Glomerular endothelial cell (primary cell): ENCODE measurements around the gene TMEM125. TPM values are rescaled to one million over a fixed set of nuclear protein-coding genes. Genes with fewer than 3 reads are reported as not detected.

Experiments
- DNase-seq: peaks from one replicate; pipeline ENCODE4 v3.0.0-alpha.2; 2011; ENCODE audit warnings: low read depth, low spot score; ENCODE audit errors: extremely low read depth
- total RNA-seq: library from RNA; depleted of rRNA; stranded (reverse); fragments of >200 nt; gene quantifications from 2 replicates; pipeline ENCODE4 v1.2.3, GENCODE V29; 2015

The TMEM125 gene
- total RNA-seq, 1 donor from 2014 or later = not detected

DNA sequence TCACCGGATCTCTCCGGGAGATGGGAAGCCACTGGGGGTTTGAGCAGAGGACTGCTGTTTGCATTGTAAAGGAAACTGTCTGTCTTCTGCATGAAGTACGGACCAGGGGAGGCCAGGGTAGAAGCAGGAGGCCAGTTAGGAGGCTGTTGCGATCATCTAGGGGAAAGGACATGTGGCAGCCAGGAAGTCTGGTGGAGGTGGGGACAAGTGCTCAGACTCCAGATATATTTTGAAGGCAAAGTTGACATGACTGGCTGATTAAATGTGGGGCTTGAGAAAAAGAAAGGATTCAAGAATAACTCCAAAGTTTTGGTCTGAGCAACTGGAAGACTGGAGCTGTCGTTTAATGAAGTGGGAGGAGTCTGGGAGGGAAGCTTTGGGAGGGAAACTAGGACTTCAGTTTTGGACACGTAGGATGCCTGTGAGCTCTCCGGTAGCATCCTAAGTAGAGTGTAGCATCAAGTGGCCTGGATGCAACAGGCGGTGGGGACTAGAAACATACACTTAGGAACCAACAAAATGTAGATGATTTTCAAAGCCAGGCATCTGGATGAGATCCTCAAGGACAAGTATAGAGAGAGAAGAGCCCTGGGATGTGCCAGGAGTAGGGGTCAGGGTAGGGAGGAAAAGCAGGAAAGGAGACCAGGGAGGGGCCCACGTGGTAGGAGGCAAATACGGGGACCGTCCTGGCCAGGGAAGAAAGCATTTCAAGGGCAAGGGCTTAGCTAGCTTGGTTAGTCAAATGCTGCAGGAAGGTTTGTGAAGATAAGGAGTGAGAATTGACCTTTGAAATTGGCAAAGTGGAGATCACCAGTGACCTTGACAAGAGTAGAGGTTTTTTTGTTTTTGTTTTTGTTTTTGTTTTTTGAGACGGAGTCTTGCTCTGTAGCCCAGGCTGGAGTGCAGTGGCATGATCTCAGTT lies 19.3 kb downstream of the TMEM125 start:
- DNase-seq = no peak

DNA sequence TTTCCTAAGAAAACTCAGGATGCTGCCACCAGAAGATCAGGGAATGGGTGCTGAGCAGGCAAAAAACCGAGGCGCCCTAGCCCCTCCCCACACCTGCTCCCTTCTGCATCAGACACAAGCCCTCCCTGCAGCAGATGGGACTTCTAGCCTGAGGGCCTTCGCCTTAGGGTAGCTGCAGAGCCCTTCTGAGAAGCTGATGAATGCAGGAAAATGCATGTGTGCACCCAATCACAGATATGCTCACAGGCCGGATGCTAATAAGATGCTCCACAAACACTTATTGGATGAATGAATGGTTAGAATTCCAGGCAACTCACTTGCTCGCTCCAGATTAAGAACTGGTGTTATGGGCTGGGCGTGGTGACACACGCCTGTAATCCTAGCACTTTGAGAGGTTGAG lies 22.4 kb downstream of the TMEM125 start:
- DNase-seq = no peak

DNA sequence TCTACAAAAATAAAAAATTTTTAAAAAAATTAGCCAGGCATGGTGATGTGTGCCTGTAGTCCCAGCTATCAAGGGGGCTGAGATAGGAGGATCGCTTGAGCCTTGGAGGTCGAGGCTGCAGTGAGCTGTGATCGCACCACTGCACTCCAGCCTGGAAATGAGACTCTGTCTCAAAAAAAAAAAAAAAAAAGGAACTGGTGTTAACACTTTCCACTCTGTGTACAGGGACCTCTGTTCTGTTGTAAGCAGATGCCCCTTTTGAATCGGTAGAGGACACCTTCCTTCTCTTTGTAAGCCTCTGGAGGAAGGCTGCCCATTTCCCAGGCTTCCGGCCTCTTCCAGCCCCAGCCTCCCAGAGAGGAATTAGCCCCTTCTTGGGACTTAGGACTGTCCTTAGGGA lies 22.9 kb downstream of the TMEM125 start:
- DNase-seq = no peak

DNA sequence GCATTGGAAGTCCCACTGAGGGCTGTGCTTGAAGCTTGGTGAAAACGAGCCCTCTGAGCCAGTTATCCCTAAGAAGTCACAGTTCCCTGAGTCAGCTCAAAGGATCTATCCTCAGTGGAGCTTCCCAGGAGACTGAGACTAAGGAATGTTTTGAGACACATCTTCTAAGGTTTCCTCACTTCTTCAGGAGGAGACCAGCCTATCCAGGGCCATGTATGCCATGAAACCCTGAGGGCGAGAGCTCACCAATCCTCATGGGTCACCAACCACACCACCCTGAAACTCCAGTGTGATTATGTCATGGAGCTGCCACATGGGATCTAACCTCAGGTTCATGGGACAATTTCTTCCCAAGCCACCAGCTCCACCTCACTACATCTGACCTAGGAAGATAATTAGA lies 23.4 kb downstream of the TMEM125 start:
- DNase-seq = no peak

DNA sequence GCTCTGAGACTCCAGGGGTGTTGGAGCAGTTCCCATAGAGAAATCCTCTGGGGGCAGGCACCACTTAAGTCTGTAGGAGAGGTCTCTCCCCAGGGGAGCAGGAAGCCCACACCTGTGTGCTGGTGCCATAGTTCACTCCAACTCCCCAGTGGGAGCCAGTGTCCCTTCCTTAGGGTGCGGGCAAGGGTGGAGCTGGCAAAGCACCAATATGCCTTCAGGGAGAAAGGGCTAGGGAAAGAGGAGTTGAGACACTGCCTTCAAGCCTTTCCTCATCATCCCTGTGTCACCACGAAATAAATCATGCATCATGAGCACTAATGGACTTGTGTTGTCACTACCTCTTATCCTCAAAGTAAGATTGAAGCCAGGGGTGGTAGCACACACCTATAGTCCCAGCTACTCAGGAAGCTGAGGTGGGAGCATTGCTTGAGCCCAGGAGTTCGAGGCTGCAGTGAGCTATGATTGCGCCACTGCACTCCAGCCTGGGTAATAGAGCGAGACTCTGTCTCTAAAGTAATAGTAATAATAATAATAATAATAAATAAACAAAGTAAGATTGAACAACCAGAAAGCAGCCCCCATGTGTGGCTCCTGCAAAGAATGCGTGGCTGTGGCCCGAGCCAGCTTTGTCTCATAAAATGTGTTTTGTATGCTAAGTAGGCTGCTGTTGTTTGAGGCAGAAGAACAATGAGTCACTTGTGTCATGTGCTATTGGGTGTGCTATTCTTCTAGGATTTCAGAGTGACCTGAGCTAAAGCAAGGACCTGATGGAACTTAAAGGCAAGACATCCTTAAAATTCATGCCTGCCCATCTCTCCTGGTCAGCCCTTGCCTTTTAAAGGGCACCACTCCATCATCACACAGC lies 24.3 kb downstream of the TMEM125 start:
- DNase-seq = no peak

DNA sequence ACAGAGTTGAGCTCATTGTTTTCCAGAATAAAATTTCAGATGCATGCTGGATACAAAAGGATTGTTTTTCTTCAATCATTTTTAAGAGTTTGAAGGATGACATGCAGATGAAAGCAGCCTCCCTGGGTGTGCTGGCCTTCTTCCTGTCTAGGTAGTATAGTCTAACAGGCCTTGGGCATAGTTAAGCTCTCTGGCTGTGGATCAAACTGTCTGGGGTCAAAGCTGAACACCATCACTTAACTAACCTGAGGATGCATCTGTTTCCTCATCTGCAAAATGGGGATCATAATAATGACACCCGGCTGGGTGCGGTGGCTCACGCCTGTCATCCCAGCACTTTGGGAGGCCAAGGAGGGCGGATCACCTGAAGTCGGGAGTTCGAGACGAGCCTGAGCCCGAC lies 25.0 kb downstream of the TMEM125 start:
- no peak for DNase-seq

DNA sequence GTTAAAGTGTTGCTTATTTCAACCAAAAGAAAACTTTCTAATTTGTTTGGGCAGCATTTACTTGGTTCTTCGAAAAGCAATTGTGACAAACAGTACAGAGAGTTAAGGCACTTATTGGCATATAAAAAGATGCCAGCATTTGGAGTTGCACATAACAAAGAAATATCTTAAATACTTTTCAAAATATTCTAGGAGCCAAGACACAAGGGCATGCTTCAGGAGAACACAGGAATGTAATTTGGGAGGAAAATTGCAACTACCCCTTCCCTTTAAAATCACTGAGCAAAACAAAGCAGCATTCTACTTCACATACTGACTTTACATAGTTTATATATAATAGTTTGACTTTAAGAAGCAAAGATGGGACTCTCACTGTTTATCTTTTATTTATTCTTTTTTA lies 26.4 kb downstream of the TMEM125 start:
- no peak for DNase-seq

DNA sequence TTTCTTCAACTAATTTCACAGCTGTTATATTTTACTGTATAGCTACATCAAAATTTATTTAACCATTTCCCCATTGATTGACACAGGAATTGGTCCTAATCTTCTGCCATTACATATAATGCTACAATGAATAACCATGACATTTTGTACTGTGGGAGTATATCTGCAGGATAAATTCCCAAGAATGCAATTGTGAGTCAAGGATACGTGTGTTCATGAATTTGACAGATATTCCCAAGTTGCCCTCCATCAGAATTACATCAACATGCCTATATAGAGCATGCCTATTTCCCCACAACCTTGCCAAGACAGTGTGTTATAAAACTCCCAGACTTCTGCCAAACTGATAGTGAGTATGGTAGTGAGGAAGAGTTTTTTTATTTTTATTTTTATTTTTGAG lies 28.3 kb downstream of the TMEM125 start:
- DNase-seq = no peak

DNA sequence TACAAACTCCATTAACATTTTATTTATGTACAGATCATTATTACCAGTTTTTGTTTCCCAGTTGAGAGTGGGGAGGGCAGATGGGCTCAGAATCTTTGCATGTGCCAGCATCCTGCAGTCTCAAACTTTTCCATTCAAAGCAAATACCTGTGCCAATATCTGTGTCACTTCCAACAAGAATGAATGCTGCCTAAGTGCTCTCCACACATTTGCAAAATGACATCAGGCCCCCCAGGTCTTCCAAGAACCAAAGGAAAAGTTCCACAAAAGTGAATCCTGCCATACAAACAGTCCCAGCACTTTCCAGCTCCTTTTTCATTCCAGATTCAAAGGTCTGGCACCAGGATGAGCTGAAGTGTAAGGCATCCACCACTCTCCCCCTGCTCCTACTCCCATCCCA lies 29.3 kb downstream of the TMEM125 start:
- DNase-seq = no peak

DNA sequence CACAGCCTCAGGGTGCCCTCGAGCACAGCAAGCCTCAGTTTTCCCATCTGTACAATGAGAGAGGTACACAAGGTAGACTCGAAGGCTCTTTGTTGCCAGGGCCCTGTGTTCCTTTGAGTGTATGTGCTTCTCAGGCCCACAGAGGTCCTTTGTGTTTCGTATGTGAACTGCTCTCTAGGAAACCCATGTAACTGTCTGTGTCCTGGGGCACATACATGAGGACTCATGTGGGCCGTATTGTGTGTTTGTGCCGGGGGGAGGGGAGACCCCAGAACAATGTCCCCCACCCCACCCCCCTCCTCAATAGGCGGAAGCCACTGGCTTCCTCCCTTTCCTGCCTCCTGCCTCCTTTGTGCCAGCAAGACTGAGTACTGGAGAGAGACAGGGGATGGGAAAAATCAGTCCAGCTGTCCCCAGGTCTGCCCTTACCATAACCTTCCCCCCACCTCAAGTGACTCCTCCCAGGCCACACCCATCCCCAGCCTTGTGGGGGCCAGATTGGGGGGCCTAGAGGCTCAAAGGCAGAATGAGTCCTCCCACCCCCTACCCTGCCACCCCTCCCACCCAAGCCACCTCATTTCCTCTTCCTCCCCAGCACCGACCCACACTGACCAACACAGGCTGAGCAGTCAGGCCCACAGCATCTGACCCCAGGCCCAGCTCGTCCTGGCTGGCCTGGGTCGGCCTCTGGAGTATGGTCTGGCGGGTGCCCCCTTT lies 30.8 kb downstream of the TMEM125 start, which contains the start of gene TIE1:
Gene TIE1, plus strand, starts transcription at position 605 of the 717 bp plus-strand sequence. Its CDS starts 90 bp downstream, at position 695.
- DNase-seq = peak; percentile 42

DNA sequence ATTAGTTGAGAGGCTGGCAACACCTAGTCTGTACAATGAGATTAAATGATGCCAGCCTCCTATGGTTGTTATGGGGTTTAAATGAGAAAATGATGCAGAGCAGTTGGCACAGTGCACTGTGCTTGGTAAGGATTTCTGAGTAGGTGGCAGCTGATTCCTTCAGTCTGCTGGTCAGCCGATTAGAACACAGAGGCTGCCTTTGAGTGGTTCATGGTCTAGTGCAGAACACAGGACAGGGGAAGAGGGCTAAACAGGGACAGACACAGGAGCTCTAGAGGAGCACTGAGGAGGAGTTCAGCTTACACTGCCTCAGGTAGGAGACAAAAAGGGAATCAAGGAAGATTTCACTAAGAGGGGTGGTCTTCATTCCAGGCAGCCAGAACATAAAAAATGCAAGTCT lies 32.4 kb downstream of the TMEM125 start:
- DNase-seq = no peak

DNA sequence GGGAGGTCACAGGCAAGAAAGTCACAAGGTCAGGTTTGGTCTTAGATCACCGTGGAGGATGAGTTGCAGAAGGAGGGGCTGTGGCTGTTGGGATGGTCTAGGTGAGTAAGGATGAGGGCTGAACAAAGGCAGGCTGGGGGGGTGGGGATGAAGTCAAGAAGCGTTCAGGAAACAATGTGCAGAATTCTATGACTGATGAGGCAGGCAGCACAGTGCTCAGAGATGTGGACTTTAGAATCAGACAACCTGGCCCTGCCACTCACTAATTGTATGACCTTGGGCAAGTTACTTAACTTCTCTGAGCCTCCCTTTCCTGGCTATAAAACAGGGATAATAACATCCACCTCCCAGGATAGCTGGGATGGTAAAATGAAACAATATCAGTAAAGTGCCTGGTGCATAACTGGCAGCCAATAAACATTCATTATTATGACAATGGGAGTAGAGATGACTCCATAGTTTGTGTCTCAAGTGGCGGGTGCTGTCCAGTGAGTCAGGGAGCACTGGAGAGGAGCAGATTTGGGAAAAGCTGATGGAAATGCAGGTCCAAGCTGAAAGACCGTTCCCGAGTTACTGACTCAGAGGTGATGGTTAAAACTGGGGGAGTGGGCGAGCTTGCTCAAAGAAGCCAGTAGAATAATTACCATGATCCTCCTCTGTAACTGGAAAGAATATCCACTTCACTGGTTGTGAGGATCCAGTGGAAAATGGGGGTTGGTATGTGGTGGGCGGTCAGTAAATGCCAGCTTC lies 33.1 kb downstream of the TMEM125 start:
- no peak for DNase-seq

DNA sequence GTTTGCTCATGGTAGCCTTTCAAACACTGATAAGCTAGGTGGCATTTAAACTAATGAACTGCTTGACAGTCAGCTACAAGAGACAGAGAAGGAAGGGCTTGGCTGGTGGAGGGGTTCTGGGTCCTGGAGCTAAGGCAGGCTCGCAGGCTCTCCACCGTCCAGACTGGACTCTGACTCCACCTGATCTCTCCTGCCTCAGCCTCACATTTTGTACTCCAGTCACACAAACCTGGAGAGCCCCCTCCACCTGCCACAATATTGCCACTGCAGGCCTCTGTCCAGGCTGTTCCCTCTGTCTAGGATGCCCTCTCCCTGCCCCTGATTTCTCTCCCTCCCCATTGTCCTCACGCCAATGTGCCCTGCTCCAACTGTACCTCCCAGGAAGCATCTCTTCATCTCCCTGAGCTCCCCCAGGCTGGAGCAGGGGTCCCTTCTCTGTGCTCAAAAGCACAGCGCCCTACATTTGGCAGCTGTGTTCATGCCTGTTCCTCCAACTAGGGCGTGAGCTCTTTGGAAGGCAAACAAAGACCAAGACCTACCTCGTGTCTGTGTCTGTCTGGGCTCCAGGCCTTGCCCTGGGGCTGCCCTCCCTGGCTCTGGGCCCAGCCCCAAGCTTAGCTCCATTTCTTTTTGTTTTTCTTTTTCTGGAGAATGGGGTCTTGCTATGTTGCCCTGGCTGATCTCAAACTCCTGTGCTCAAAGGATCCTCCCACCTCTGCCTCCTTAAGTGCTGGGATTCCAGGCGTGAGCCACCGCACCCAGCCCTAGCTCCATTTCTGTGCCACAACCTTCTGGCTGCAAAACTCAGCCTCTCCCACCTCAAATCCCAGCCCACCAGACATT lies 33.9 kb downstream of the TMEM125 start:
- no peak for DNase-seq

DNA sequence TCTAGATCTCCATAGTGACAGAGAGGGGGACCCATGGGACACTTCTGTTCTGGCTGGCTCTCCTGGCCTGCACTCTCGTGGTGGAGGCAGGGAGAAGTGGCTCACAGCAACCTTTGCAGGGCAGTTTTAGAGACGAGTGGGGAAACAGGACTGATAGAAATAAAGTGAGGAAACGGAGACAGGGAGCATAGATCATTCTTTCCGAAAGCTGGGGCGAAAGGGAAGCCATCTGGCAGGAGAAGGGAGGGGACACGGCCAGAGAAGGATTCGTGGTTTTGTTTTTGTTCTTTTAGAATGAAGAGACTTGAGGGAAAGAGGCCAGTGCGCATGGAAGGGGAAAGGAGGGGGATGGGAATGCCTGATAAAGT lies 34.5 kb downstream of the TMEM125 start:
- DNase-seq = no peak

DNA sequence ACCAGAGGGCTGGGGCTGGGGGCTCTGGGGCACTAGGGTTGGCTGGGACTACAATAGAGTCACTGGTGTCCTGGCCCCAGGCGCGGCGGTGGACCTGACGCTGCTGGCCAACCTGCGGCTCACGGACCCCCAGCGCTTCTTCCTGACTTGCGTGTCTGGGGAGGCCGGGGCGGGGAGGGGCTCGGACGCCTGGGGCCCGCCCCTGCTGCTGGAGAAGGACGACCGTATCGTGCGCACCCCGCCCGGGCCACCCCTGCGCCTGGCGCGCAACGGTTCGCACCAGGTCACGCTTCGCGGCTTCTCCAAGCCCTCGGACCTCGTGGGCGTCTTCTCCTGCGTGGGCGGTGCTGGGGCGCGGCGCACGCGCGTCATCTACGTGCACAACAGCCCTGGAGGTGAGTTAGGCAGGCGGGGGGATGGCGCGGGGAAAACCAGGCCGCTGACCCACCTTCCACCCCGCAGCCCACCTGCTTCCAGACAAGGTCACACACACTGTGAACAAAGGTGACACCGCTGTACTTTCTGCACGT lies 35.1 kb downstream of the TMEM125 start:
- no peak for DNase-seq

DNA sequence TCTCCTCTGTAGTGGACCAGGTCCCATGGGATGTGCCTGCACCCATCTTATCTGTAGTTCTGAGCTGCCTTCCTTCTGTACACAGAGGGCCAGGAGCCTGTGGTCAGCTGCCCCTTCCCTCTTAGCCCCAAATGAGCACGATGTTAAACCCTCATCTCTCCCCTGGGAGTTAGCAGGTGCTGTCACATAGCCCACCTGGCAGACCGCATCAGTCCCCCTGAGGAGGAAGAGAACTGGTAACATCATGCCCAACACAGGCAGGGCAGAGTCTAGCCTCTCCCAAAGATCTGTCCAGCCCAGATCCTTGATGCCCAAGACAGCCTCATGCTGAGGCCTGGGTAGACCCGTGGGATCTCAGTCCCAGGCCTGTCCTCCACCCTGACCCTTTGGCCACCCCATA lies 35.7 kb downstream of the TMEM125 start:
- no peak for DNase-seq

DNA sequence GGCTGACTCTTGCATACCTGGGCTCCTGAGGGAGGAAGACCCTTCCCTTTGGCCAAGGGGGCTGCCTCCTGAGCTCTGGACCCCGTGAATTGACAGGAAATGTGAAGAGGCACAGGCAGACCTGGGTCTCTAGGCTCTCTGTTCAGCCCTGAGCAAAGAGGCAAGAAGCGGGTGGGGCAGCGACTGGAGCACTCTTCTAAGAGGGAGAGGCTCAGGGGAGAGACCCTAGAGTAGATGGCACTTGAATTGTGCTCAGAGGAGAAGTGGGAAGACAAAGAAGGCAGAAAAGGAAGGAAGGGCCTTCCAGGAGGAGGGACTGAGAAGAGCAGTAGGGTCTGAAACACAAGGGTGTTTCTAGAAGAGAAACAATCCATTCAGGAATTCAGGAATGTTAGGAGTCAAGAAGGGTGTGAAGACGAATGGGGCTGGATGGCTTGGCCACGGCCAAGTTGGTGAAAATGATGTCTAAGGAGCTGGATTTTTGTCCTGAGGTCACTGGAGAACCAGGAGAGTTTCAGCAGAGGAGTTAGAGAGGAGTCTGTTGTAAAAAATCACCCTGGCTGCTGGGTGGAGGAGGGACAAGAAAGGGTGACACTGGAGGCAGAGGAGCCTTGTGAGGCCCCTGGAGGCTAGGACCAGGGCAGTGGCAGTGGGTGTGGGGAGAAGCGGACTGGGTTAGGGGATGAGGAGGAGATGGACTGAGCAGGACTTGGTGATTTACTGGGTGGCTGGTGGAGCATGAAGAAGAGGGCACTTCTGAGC lies 36.3 kb downstream of the TMEM125 start:
- no peak for DNase-seq

DNA sequence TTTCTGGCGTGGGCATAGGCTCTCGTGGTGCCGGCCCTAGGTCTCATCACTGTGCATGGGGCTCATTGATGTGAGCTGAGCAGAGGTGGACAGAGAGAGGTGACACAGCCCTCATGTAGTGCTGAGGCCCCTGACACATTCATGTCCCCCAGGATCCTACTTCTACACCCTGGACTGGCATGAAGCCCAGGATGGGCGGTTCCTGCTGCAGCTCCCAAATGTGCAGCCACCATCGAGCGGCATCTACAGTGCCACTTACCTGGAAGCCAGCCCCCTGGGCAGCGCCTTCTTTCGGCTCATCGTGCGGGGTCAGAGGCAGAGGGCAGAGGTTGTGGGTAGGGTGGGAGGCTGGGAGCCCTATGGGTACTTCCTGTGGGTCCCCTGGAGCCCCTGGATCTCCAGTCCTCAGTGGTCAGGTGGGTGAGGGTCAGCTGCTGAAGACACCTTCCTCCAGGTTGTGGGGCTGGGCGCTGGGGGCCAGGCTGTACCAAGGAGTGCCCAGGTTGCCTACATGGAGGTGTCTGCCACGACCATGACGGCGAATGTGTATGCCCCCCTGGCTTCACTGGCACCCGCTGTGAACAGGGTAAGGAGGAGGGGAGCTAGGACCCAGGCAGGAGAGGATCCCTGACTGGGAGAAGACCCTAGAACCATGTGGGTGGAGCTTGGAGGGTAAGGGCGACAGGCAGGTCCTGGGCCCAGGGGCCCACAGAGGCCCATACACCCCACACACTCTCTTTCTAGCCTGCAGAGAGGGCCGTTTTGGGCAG lies 37.1 kb downstream of the TMEM125 start:
- DNase-seq = no peak
